Loucy (cell line): ENCODE data around the gene STXBP1.

ENCODE experiments used
- H2AFZ ChIP-seq: fragments of 200-600 bp; sonication (generic); 2 replicates; pipeline ENCODE4 v1.6.0; 2016; ENCODE audit warnings: antibody characterized with exemption, mild to moderate bottlenecking, low read length, moderate library complexity
- H3F3A ChIP-seq: fragments of 200-600 bp; 2 replicates; pipeline ENCODE4 v1.6.0; 2016; ENCODE audit warnings: antibody characterized with exemption, low read depth, mild to moderate bottlenecking
- H3K27me3 ChIP-seq: fragments of 200-600 bp; sonication (generic); 2 replicates; pipeline ENCODE4 v1.6.1; 2014; ENCODE audit warnings: low read length, mild to moderate bottlenecking; ENCODE audit not compliant: insufficient read depth, poor library complexity, severe bottlenecking
- H3K36me3 ChIP-seq: fragments of 200-600 bp; sonication (generic); 2 replicates; pipeline ENCODE4 v1.6.1; 2016; ENCODE audit warnings: low read length; ENCODE audit not compliant: insufficient read depth
- H3K4me1 ChIP-seq: fragments of 200-600 bp; sonication (generic); 2 replicates; pipeline ENCODE4 v1.5.1; 2014; ENCODE audit warnings: low read length, mild to moderate bottlenecking; ENCODE audit not compliant: insufficient read depth, poor library complexity, severe bottlenecking
- H3K4me2 ChIP-seq: fragments of 200-600 bp; sonication (generic); 2 replicates; pipeline ENCODE4 v1.6.0; 2014; ENCODE audit warnings: antibody characterized with exemption, low read length, low read depth, mild to moderate bottlenecking; ENCODE audit not compliant: poor library complexity, severe bottlenecking
- H3K4me3 ChIP-seq: fragments of 200-600 bp; sonication (generic); 2 replicates; pipeline ENCODE4 v1.5.1; 2014; ENCODE audit warnings: low read length, mild to moderate bottlenecking, mixed read lengths; ENCODE audit not compliant: poor library complexity, severe bottlenecking
- H3K79me2 ChIP-seq: fragments of 200-600 bp; sonication (generic); 2 replicates; pipeline ENCODE4 v1.6.1; 2014; ENCODE audit warnings: low read length; ENCODE audit not compliant: insufficient read depth
- H3K9ac ChIP-seq: fragments of 200-600 bp; sonication (generic); 2 replicates; pipeline ENCODE4 v1.6.0; 2014; ENCODE audit warnings: mild to moderate bottlenecking, low read depth, low read length, moderate library complexity; ENCODE audit not compliant: poor library complexity, severe bottlenecking
- H3K9me2 ChIP-seq: fragments of 200-600 bp; sonication (generic); replicated peaks from 2 replicates; pipeline ENCODE4 v1.6.1; 2016; ENCODE audit warnings: low read depth, low read length, mixed read lengths
- H3K9me3 ChIP-seq: fragments of 200-600 bp; sonication (generic); 2 replicates; pipeline ENCODE4 v1.6.1; 2014; ENCODE audit warnings: mild to moderate bottlenecking, antibody characterized with exemption, low read length, low read depth; ENCODE audit not compliant: insufficient read depth
- H4K20me1 ChIP-seq: fragments of 200-600 bp; sonication (generic); 2 replicates; pipeline ENCODE4 v1.6.0; 2014; ENCODE audit warnings: antibody characterized with exemption, low read length, mild to moderate bottlenecking; ENCODE audit not compliant: insufficient read depth, poor library complexity, severe bottlenecking
- EZH2phosphoT487 ChIP-seq: fragments of 200-600 bp; IDR thresholded peaks from 2 replicates; pipeline ENCODE4 v1.6.1; 2018; ENCODE audit warnings: antibody characterized with exemption, mild to moderate bottlenecking, moderate library complexity, borderline replicate concordance
- TF ChIP-seq, protein P1 (sequence below): fragments of 200-600 bp; sonication (generic); conservative IDR thresholded peaks from 2 replicates; pipeline ENCODE4 v1.5.1; 2014; ENCODE audit warnings: mild to moderate bottlenecking, antibody characterized with exemption, low read length

STXBP1 gene

GRCh38 chr9:127689329-127690000 lies 77.4 kb downstream of the STXBP1 start:
- Histone ChIP-seq H3K9me3 (no peaks in the 10 kb centered on the region), H3K9me2 (no peaks in the 10 kb centered on the region), H3K9ac (no peak overlapping the region), H4K20me1 (no peaks in the 10 kb centered on the region), H3F3A (no peaks in the 10 kb centered on the region), H3K79me2 (no peaks in the 10 kb centered on the region), H3K4me3 (no peak overlapping the region), H3K27me3 (no peaks in the 10 kb centered on the region), H2AFZ (no peak overlapping the region), H3K36me3 (peaks cover 40% of the 10 kb centered on the region; the same call in 1 of the 2 replicates), H3K4me1 (no peaks in the 10 kb centered on the region), H3K4me2 (no peak overlapping the region)
- no peak for TF ChIP-seq EZH2phosphoT487
- TF ChIP-seq, protein P1, sequence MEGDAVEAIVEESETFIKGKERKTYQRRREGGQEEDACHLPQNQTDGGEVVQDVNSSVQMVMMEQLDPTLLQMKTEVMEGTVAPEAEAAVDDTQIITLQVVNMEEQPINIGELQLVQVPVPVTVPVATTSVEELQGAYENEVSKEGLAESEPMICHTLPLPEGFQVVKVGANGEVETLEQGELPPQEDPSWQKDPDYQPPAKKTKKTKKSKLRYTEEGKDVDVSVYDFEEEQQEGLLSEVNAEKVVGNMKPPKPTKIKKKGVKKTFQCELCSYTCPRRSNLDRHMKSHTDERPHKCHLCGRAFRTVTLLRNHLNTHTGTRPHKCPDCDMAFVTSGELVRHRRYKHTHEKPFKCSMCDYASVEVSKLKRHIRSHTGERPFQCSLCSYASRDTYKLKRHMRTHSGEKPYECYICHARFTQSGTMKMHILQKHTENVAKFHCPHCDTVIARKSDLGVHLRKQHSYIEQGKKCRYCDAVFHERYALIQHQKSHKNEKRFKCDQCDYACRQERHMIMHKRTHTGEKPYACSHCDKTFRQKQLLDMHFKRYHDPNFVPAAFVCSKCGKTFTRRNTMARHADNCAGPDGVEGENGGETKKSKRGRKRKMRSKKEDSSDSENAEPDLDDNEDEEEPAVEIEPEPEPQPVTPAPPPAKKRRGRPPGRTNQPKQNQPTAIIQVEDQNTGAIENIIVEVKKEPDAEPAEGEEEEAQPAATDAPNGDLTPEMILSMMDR, result no peak

GRCh38 chr9:127690735-127691134 lies 78.7 kb downstream of the STXBP1 start:
- Histone ChIP-seq H3K36me3 (peaks cover 40% of the 10 kb centered on the region; the same call in 1 of the 2 replicates), H3K4me1 (no peaks in the 10 kb centered on the region), H3K27me3 (no peaks in the 10 kb centered on the region), H2AFZ (no peak overlapping the region), H4K20me1 (no peaks in the 10 kb centered on the region), H3K4me3 (no peak overlapping the region), H3K79me2 (no peaks in the 10 kb centered on the region), H3K4me2 (no peak overlapping the region), H3K9ac (no peak overlapping the region), H3K9me3 (no peaks in the 10 kb centered on the region), H3F3A (no peaks in the 10 kb centered on the region), H3K9me2 (no peaks in the 10 kb centered on the region)
- TF ChIP-seq, protein P1, result no peak
- no peak for TF ChIP-seq EZH2phosphoT487

- no peaks in the 10 kb centered on the region for H3K9me2 ChIP-seq
- no peaks in the 10 kb centered on the region for H4K20me1 ChIP-seq
- H3K9ac ChIP-seq, result no peak overlapping the region
- H3K27me3 ChIP-seq, result no peaks in the 10 kb centered on the region
- TF ChIP-seq EZH2phosphoT487, result no peak
- TF ChIP-seq, protein P1, result no peak
- no peaks in the 10 kb centered on the region for H3K4me1 ChIP-seq
- H3K9me3 ChIP-seq, result no peaks in the 10 kb centered on the region
- no peaks in the 10 kb centered on the region for H3F3A ChIP-seq
- no peak overlapping the region for H2AFZ ChIP-seq
- H3K4me2 ChIP-seq, result no peak overlapping the region
- no peaks in the 10 kb centered on the region for H3K79me2 ChIP-seq
- no peak overlapping the region for H3K4me3 ChIP-seq
- H3K36me3 ChIP-seq, result peaks cover 27% of the 10 kb centered on the region; the same call in 1 of the 2 replicates
These were observed 80.0 kb downstream of the STXBP1 start for GRCh38 chr9:127692071-127692470.
